OCI-LY3 (cell line): ENCODE measurements around the gene MYO15B.
A peak's percentile ranks its signal among the peaks of the same experiment; 100 is the strongest.

Experiments used
- H2AFZ ChIP-seq: fragments of 200-600, 300-600 bp; shearing (Covaris generic); 2 replicates; pipeline ENCODE4 v1.6.0; 2014; ENCODE audit warnings: antibody characterized with exemption, low read depth, low read length
- H3K27ac ChIP-seq: fragments of 200-600, 300-600 bp; sonication (generic); 2 replicates; pipeline ENCODE4 v1.5.1; 2014; ENCODE audit warnings: mild to moderate bottlenecking, low read length, moderate library complexity, mixed read lengths
- H3K27me3 ChIP-seq: fragments of 200-600, 300-600 bp; sonication (generic); 2 replicates; pipeline ENCODE4 v1.6.1; 2014; ENCODE audit warnings: low read depth, low read length, mixed read lengths
- H3K36me3 ChIP-seq: fragments of 200-600, 300-600 bp; sonication (generic); replicated peaks from 2 replicates; pipeline ENCODE3; 2014; ENCODE audit warnings: low read depth, low read length, mixed read lengths
- H3K4me1 ChIP-seq: fragments of 300-600, 200-600 bp; sonication (generic); 2 replicates; pipeline ENCODE4 v1.6.1; 2014; ENCODE audit warnings: low read length, mixed read lengths
- H3K4me2 ChIP-seq: fragments of 200-600, 300-600 bp; sonication (generic); 2 replicates; pipeline ENCODE4 v1.6.1; 2014; ENCODE audit warnings: low read length, mixed read lengths
- H3K4me3 ChIP-seq: fragments of 300-600, 200-600 bp; sonication (generic); 2 replicates; pipeline ENCODE4 v1.5.1; 2014; ENCODE audit warnings: antibody characterized with exemption, mild to moderate bottlenecking, low read length, moderate library complexity
- H3K79me2 ChIP-seq: fragments of 300-600, 200-600 bp; shearing (Covaris generic); 2 replicates; pipeline ENCODE4 v1.6.1; 2014; ENCODE audit warnings: mild to moderate bottlenecking, low read length, mixed read lengths
- H3K9ac ChIP-seq: fragments of 300-600, 200-600 bp; shearing (Covaris generic); 2 replicates; pipeline ENCODE4 v1.6.0; 2014; ENCODE audit warnings: mild to moderate bottlenecking, low read length, moderate library complexity
- H3K9me3 ChIP-seq: fragments of 200-600, 300-600 bp; shearing (Covaris generic); 2 replicates; pipeline ENCODE4 v1.6.1; 2014; ENCODE audit warnings: low read length, mixed read lengths; ENCODE audit not compliant: insufficient read depth
- H4K20me1 ChIP-seq: fragments of 200-600, 300-600 bp; sonication (generic); 2 replicates; pipeline ENCODE4 v1.6.1; 2016; ENCODE audit warnings: low read length, mixed read lengths; ENCODE audit not compliant: insufficient read depth
- CTCF ChIP-seq: fragments of 200-600, 300-600 bp; sonication (generic); IDR thresholded peaks from 2 replicates; pipeline ENCODE4 v1.5.1; 2014; ENCODE audit warnings: antibody characterized with exemption, low read length, low read depth
- EZH2phosphoT487 ChIP-seq: fragments of 200-600 bp; shearing (Covaris generic); IDR thresholded peaks from 2 replicates; pipeline ENCODE4 v1.6.1; 2018; ENCODE audit warnings: antibody characterized with exemption, mixed run types, low read depth

The MYO15B gene

GRCh38 chr17:75616521-75617122, 29.0 kb downstream of the MYO15B start:
- H3K27me3 ChIP-seq: no peaks in the 10 kb centered on the region
- no peaks in the 10 kb centered on the region for H3K9me3 ChIP-seq
- TF ChIP-seq EZH2phosphoT487: no peak
- TF ChIP-seq CTCF: no peak
- no peaks in the 10 kb centered on the region for H4K20me1 ChIP-seq
- H3K9ac ChIP-seq: no peak overlapping the region
- no peaks in the 10 kb centered on the region for H3K4me1 ChIP-seq
- H3K79me2 ChIP-seq: no peaks in the 10 kb centered on the region
- H3K36me3 ChIP-seq: no peaks in the 10 kb centered on the region
- H3K4me2 ChIP-seq: no peak overlapping the region
- no peak overlapping the region for H2AFZ ChIP-seq
- no peak overlapping the region for H3K27ac ChIP-seq
- H3K4me3 ChIP-seq: no peak overlapping the region

GRCh38 chr17:75617218-75617617, 29.6 kb downstream of the MYO15B start:
- H3K4me2 ChIP-seq: no peak overlapping the region
- no peak overlapping the region for H2AFZ ChIP-seq
- no peak overlapping the region for H3K4me3 ChIP-seq
- H3K9me3 ChIP-seq: no peaks in the 10 kb centered on the region
- H4K20me1 ChIP-seq: no peaks in the 10 kb centered on the region
- no peaks in the 10 kb centered on the region for H3K27me3 ChIP-seq
- TF ChIP-seq EZH2phosphoT487: no peak
- no peak for TF ChIP-seq CTCF
- H3K79me2 ChIP-seq: no peaks in the 10 kb centered on the region
- H3K27ac ChIP-seq: no peak overlapping the region
- no peaks in the 10 kb centered on the region for H3K4me1 ChIP-seq
- no peak overlapping the region for H3K9ac ChIP-seq
- no peaks in the 10 kb centered on the region for H3K36me3 ChIP-seq

- no peaks in the 10 kb centered on the region for H3K36me3 ChIP-seq
- no peak overlapping the region for H2AFZ ChIP-seq
- no peaks in the 10 kb centered on the region for H3K9me3 ChIP-seq
- H3K4me3 ChIP-seq: no peak overlapping the region
- H4K20me1 ChIP-seq: no peaks in the 10 kb centered on the region
- no peaks in the 10 kb centered on the region for H3K27me3 ChIP-seq
- no peaks in the 10 kb centered on the region for H3K79me2 ChIP-seq
- no peak overlapping the region for H3K4me2 ChIP-seq
- H3K27ac ChIP-seq: no peak overlapping the region
- H3K4me1 ChIP-seq: no peaks in the 10 kb centered on the region
- no peak for TF ChIP-seq EZH2phosphoT487
- TF ChIP-seq CTCF: no peak
- H3K9ac ChIP-seq: no peak overlapping the region
Observed at GRCh38 chr17:75617675-75618074, 30.1 kb downstream of the MYO15B start.

- Histone ChIP-seq H4K20me1 (no peaks in the 10 kb centered on the region), H3K9ac (no peak overlapping the region), H3K4me1 (no peaks in the 10 kb centered on the region), H3K79me2 (no peaks in the 10 kb centered on the region), H2AFZ (no peak overlapping the region), H3K4me3 (no peak overlapping the region), H3K4me2 (no peak overlapping the region), H3K36me3 (no peaks in the 10 kb centered on the region), H3K27me3 (no peaks in the 10 kb centered on the region), H3K9me3 (no peaks in the 10 kb centered on the region), H3K27ac (no peak overlapping the region)
- peak; percentile 53 for TF ChIP-seq CTCF
- TF ChIP-seq EZH2phosphoT487: no peak
Observed at GRCh38 chr17:75619506-75620431, 32.2 kb downstream of the MYO15B start.
